GM06990 (cell line): ENCODE results near the gene PRKN.

Source experiments
- DNase-seq: peaks from one replicate; pipeline ENCODE4 v3.0.0-alpha.2; 2011; ENCODE audit not compliant: insufficient read length; ENCODE audit errors: extremely low read depth
- H3K27me3 ChIP-seq: replicated peaks from 2 replicates; pipeline ENCODE4 v1.6.0; 2011; ENCODE audit warnings: low read length; ENCODE audit not compliant: control insufficient read depth, insufficient read depth
- H3K36me3 ChIP-seq: 2 replicates; pipeline ENCODE4 v1.5.1; 2011; ENCODE audit warnings: low read length; ENCODE audit not compliant: control insufficient read depth, insufficient read depth
- H3K4me3 ChIP-seq: replicated peaks from 2 replicates; pipeline ENCODE4 v1.5.1; 2011; ENCODE audit warnings: low read depth, mild to moderate bottlenecking, control low read depth, low read length
- TF ChIP-seq, protein P1 (sequence below): IDR thresholded peaks from 2 replicates; pipeline ENCODE4 v1.5.1; 2011; ENCODE audit warnings: low read length, control low read depth, mild to moderate bottlenecking, inconsistent platforms; ENCODE audit not compliant: insufficient read depth, poor library complexity, severe bottlenecking

The PRKN gene

GRCh38 chr6:162364488-162364887 is 363.1 kb downstream of the PRKN start:
- TF ChIP-seq, protein P1, sequence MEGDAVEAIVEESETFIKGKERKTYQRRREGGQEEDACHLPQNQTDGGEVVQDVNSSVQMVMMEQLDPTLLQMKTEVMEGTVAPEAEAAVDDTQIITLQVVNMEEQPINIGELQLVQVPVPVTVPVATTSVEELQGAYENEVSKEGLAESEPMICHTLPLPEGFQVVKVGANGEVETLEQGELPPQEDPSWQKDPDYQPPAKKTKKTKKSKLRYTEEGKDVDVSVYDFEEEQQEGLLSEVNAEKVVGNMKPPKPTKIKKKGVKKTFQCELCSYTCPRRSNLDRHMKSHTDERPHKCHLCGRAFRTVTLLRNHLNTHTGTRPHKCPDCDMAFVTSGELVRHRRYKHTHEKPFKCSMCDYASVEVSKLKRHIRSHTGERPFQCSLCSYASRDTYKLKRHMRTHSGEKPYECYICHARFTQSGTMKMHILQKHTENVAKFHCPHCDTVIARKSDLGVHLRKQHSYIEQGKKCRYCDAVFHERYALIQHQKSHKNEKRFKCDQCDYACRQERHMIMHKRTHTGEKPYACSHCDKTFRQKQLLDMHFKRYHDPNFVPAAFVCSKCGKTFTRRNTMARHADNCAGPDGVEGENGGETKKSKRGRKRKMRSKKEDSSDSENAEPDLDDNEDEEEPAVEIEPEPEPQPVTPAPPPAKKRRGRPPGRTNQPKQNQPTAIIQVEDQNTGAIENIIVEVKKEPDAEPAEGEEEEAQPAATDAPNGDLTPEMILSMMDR = no peak
- no peaks in the 10 kb centered on the region for H3K27me3 ChIP-seq
- no peak overlapping the region for H3K4me3 ChIP-seq
- H3K36me3 ChIP-seq = no peaks in the 10 kb centered on the region
- DNase-seq = no peak

- no peak for DNase-seq
- Histone ChIP-seq H3K4me3 (no peak overlapping the region), H3K36me3 (no peaks in the 10 kb centered on the region), H3K27me3 (no peaks in the 10 kb centered on the region)
- TF ChIP-seq, protein P1 = no peak
Observed at GRCh38 chr6:162363757-162364156, 363.8 kb downstream of the PRKN start.

GRCh38 chr6:162360901-162361567 is 366.5 kb downstream of the PRKN start:
- DNase-seq = no peak
- no peak overlapping the region for H3K4me3 ChIP-seq
- no peaks in the 10 kb centered on the region for H3K36me3 ChIP-seq
- TF ChIP-seq, protein P1 = no peak
- no peaks in the 10 kb centered on the region for H3K27me3 ChIP-seq

- Histone ChIP-seq H3K4me3 (no peak overlapping the region), H3K27me3 (no peaks in the 10 kb centered on the region), H3K36me3 (no peaks in the 10 kb centered on the region)
- DNase-seq = no peak
- TF ChIP-seq, protein P1 = no peak
Observed at GRCh38 chr6:162358625-162359024, 368.9 kb downstream of the PRKN start.

DNA sequence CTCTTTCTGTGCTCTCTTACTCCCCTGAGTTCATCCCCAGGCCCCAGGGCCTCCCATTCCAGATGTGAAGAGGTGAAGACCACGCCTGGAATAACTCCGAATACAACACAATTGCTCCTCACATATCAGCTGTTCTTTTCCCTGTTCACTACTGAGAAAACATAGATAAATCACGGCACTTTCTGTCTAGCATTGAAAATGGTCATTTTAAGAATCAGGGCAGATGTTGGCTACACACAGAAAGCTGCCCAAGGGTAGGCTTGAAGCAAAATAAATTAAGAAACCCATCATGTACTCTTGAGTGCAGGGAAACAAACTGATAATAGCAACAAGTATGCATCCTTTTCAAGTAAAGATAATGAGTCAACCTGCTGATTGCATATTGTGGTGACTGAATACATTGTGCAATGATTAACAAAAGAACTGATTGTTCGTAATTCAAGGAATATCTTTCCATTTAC is 382.5 kb downstream of the PRKN start:
- Histone ChIP-seq H3K4me3 (no peak overlapping the region), H3K27me3 (no peaks in the 10 kb centered on the region), H3K36me3 (no peaks in the 10 kb centered on the region)
- no peak for DNase-seq
- TF ChIP-seq, protein P1 = no peak

- Histone ChIP-seq H3K27me3 (no peaks in the 10 kb centered on the region), H3K36me3 (no peaks in the 10 kb centered on the region), H3K4me3 (no peak overlapping the region)
- DNase-seq = no peak
- TF ChIP-seq, protein P1 = no peak
Observed at GRCh38 chr6:162344646-162345010, 382.9 kb downstream of the PRKN start.
